A549 (cell line): ENCODE measurements around the gene PSMD6. TPM values are rescaled to one million over a fixed set of nuclear protein-coding genes. Genes with fewer than 3 reads are reported as not detected.

Experiments
- ATAC-seq, 2 experiments: fragments of 200-7000 bp in 1 of 2; fragments of >200 bp in 1 of 2; cut with Nextera tagmentation in 1 of 2; cut with Tn5 transposase in 1 of 2; 3 replicates each; pipeline versions ENCODE4 v1.8.0 to v1.9.1; 2018 to 2020; ENCODE audit warnings: mild to moderate bottlenecking in 1 of 2, moderate library complexity in 1 of 2
- CTCF ChIA-PET: fragments of 300-600 bp; sonication (Branson Sonifier 250); formaldehyde crosslinking; extraction: SDS; loops from one replicate; lab custom pipeline; 2021; ENCODE audit warnings: antibody characterized with exemption, inconsistent platforms; lab: Yijun Ruan, JAX
- POLR2A ChIA-PET: fragments of 350-600 bp; formaldehyde crosslinking; extraction: SDS; loops from one replicate; lab custom pipeline; 2021; ENCODE audit warnings: antibody characterized with exemption, inconsistent platforms; lab: Yijun Ruan, JAX
- DNase-seq, 2 experiments: peaks; one replicate each; pipeline versions ENCODE4 v3.0.0 to v3.0.0-alpha.2; 2011 to 2016; ENCODE audit warnings: low read depth in 1 of 2, low spot score in 1 of 2
- FAIRE-seq: peaks from 2 replicates; lab custom pipeline; 2011; peaks lifted over from hg19 to GRCh38; lab: Jason Lieb, UNC
- H3K27ac ChIP-seq, 2 experiments: fragments of >200 bp; sonication (Bioruptor Twin); formaldehyde crosslinking; 3 replicates each; pipeline ENCODE4 v1.5.1; 2016 to 2017
- H3K4me1 ChIP-seq: fragments of >200 bp; sonication (Bioruptor Twin); formaldehyde crosslinking; 3 replicates; pipeline ENCODE4 v1.6.1; 2016
- H3K4me2 ChIP-seq: fragments of >200 bp; sonication (Bioruptor Twin); formaldehyde crosslinking; 3 replicates; pipeline ENCODE4 v1.6.1; 2016
- H3K4me3 ChIP-seq: fragments of >200 bp; sonication (Bioruptor Twin); formaldehyde crosslinking; 3 replicates; pipeline ENCODE4 v1.5.1; 2016
- H3K9me3 ChIP-seq: fragments of >200 bp; sonication (Bioruptor Twin); formaldehyde crosslinking; 3 replicates; pipeline ENCODE4 v1.6.1; 2016
- ATOH8 ChIP-seq: fragments of 250-450 bp; sonication (Bioruptor Pico); IDR thresholded peaks from 2 replicates; pipeline ENCODE4 v1.5.0; 2020; ENCODE audit warnings: low read depth, mild to moderate bottlenecking, moderate library complexity
- BHLHE40 ChIP-seq: IDR thresholded peaks from 2 replicates; pipeline ENCODE4 v1.6.1; 2012; ENCODE audit warnings: low read depth, low read length, inconsistent platforms
- CBX8 ChIP-seq: fragments of 200-600 bp; sonication (generic); IDR thresholded peaks from 2 replicates; pipeline ENCODE4 v1.6.1; 2016
- CHD2 ChIP-seq: fragments of 150-350 bp; IDR thresholded peaks from 2 replicates; pipeline ENCODE4 v1.6.1; 2014; ENCODE audit warnings: low read length; ENCODE audit not compliant: partially characterized antibody
- EHMT2 ChIP-seq: fragments of 200-600 bp; sonication (generic); IDR thresholded peaks from 2 replicates; pipeline ENCODE4 v1.6.1; 2016; ENCODE audit warnings: antibody characterized with exemption, low read depth, mild to moderate bottlenecking, moderate library complexity
- FOSL2 ChIP-seq, 2 experiments: fragments of 450-650 bp in 1 of 2; fragments of >200 bp in 1 of 2; sonication (Bioruptor Twin) in 1 of 2; formaldehyde crosslinking; IDR thresholded peaks; 2 replicates each; pipeline versions ENCODE4 v1.5.0 to v1.6.1; 2016 to 2020; ENCODE audit warnings: mild to moderate bottlenecking in 1 of 2, moderate library complexity in 1 of 2
- FOXS1 ChIP-seq: fragments of 250-450 bp; sonication (Bioruptor Pico); IDR thresholded peaks from 2 replicates; pipeline ENCODE4 v1.5.0; 2020; ENCODE audit warnings: mild to moderate bottlenecking, moderate library complexity
- GATA3 ChIP-seq: IDR thresholded peaks from 2 replicates; pipeline ENCODE4 v1.6.1; 2012; ENCODE audit warnings: borderline replicate concordance
- HDAC2 ChIP-seq: fragments of 200-600 bp; sonication (generic); IDR thresholded peaks from 2 replicates; pipeline ENCODE4 v1.6.1; 2016
- HMGXB4 ChIP-seq: fragments of 250-450 bp; sonication (Bioruptor Pico); IDR thresholded peaks from 2 replicates; pipeline ENCODE4 v1.5.0; 2021; ENCODE audit warnings: mild to moderate bottlenecking, moderate library complexity, borderline replicate concordance
- HOXB5 ChIP-seq: fragments of 250-450 bp; sonication (Bioruptor Pico); IDR thresholded peaks from 2 replicates; pipeline ENCODE4 v1.5.0; 2020; ENCODE audit warnings: mild to moderate bottlenecking, moderate library complexity
- MAZ ChIP-seq: fragments of 150-350 bp; IDR thresholded peaks from 2 replicates; pipeline ENCODE4 v1.6.1; 2014; ENCODE audit warnings: antibody characterized with exemption, low read depth, low read length, borderline replicate concordance
- MYC ChIP-seq: IDR thresholded peaks from 2 replicates; pipeline ENCODE4 v1.6.1; 2012; ENCODE audit warnings: mild to moderate bottlenecking, inconsistent platforms, low read length, improper control_type of control experiment, borderline replicate concordance
- NPAS2 ChIP-seq: fragments of 250-450 bp; sonication (Bioruptor Pico); IDR thresholded peaks from 2 replicates; pipeline ENCODE4 v1.8.0; 2022; ENCODE audit warnings: mild to moderate bottlenecking, moderate library complexity, borderline replicate concordance
- POLR2AphosphoS2 ChIP-seq: conservative IDR thresholded peaks from 2 replicates; pipeline ENCODE4 v1.6.1; 2012; ENCODE audit warnings: low read length, improper control_type of control experiment, inconsistent platforms
- RAD21 ChIP-seq, 2 experiments: fragments of >200 bp in 1 of 2; sonication (Bioruptor Twin) in 1 of 2; formaldehyde crosslinking in 1 of 2; IDR thresholded peaks in 1 of 2; conservative IDR thresholded peaks in 1 of 2; 2 replicates in 1 of 2; 3 replicates in 1 of 2; pipeline ENCODE4 v1.6.1; 2012 to 2018; ENCODE audit warnings: inconsistent platforms in 1 of 2
- ZC3H11A ChIP-seq: fragments of 450-650 bp; IDR thresholded peaks from 2 replicates; pipeline ENCODE4 v1.6.1; 2014; ENCODE audit warnings: antibody characterized with exemption, mild to moderate bottlenecking
- ZNF302 ChIP-seq: fragments of 250-450 bp; sonication (Bioruptor Pico); IDR thresholded peaks from 2 replicates; pipeline ENCODE4 v1.9.0; 2021; ENCODE audit warnings: inconsistent platforms, mild to moderate bottlenecking, moderate library complexity
- WGBS: methylation state at CpG from one replicate; pipeline ENCODE4 v1.1.6; 2017; ENCODE audit errors: missing lambda C conversion rate; 5-methylcytosine and 5-hydroxymethylcytosine counted together
- polyA plus RNA-seq, 4 experiments: library from polyadenylated mRNA; depleted of rRNA in 3 of 4; stranded (reverse); fragments of >200 nt; fragmentation: RNase III in 1 of 4; extraction: RNeasy Plus Mini Kit Qiagen cat#74134 plus additional on column Dnase treatment in 1 of 4; gene quantifications; 2 replicates in 3 of 4; 3 replicates in 1 of 4; pipeline ENCODE4 v1.2.3, GENCODE V29; 2011 to 2017
- TF ChIP-seq, protein P1 (sequence below): IDR thresholded peaks from 2 replicates; pipeline ENCODE4 v1.6.1; 2012

Gene PSMD6
- polyA plus RNA-seq, 2 of the 4 experiments (the other 2 are of a cell fraction), result 76.8 to 117 TPM

DNA sequence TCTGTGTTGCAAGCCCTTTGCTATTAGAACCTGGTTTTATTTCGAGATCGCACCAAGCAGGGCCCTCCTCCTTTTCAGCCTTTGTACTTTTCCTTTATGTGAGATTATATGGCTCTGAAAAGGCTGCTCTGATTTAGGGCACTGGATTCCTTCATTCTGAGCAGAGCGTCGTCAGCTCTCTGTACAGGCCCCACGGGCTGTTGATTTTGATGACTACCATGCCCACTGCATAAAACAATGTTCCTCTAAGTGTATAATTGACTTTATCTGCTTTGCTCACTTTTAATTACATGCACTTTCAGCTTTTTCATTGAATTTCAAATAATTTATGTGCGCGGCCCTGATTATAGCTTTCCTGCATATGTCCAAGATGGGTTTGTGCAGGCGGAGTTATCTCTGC lies 4.4 kb upstream of the PSMD6 start:
- TF ChIP-seq BHLHE40, result no peak
- no peak for TF ChIP-seq FOSL2 (IDR thresholded peaks at IDR 0.05)
- no peak for TF ChIP-seq FOSL2 (CRISPR knock-in tag; IDR thresholded peaks at IDR 0.05)
- no peak for TF ChIP-seq GATA3
- Histone ChIP-seq H3K4me3 (no peak overlapping the region), H3K27ac (peak overlapping the region in 1 of 2 experiments; percentile 79; a peak in 3 of 6 replicates), H3K4me2 (no peak overlapping the region), H3K9me3 (no peaks in the 10 kb centered on the region), H3K4me1 (peaks cover 15% of the 10 kb centered on the region)
- DNase-seq, result no peak
- POLR2A ChIA-PET, result no interaction called here
- WGBS, result 85% methylated on average over 8 of the region's 8 CpGs
- FAIRE-seq, result no peak
- CTCF ChIA-PET, result interaction anchor here (2.4 to 6.6 kb wide), 2 partner anchors 196 to 457 kb away, joined by 13 to 54 read pairs; no protein-coding TSS in a partner anchor
- ATAC-seq, result no peak

GRCh38 chr3:64026346-64026745 lies 3.1 kb upstream of the PSMD6 start:
- Histone ChIP-seq H3K4me1 (peaks cover 15% of the 10 kb centered on the region), H3K9me3 (no peaks in the 10 kb centered on the region), H3K4me2 (no peak overlapping the region), H3K4me3 (no peak overlapping the region), H3K27ac (0 out of 6 replicates have a peak overlapping the region, but pooled peaks of 1 of the 2 experiments have one; percentile 2)
- TF ChIP-seq ZNF302 (CRISPR knock-in tag) (no peak), NPAS2 (no peak), CBX8 (no peak)
- DNase-seq (no peak), FAIRE-seq (no peak), ATAC-seq (no peak)
- ChIA-PET CTCF (interaction anchor here (2.0 to 6.6 kb wide), 3 partner anchors 197 to 459 kb away, joined by 6 to 54 read pairs (median 13); no protein-coding TSS in a partner anchor), POLR2A (no interaction called here)
- WGBS, result 90% methylated on average over 2 of the region's 2 CpGs

DNA sequence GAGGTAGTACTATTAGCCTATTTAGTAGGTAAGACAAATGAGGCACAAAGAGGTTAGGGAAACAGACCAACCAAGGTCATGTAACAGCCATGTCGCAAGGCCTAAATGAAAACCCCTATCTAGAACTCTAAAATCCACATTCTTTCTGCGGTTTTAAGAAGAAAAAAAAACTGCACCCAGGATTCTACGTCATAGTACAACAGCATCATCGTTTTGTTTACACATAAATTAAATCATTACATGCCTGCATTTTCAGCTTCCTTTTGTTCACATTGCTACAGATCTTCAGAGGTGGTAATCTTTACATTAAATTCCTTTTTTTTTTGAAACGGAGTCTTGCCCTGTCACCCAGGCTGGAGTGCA lies 548 bp upstream of the PSMD6 start:
- Histone ChIP-seq H3K27ac (peak overlapping the region; percentile 84 to 96), H3K4me3 (peak overlapping the region; percentile 92; the same call in 1 of the 3 replicates), H3K9me3 (no peaks in the 10 kb centered on the region), H3K4me2 (peak overlapping the region; percentile 57), H3K4me1 (peaks cover 10% of the 10 kb centered on the region; the same call in 2 of the 3 replicates)
- ATAC-seq (no peak), FAIRE-seq (no peak), DNase-seq (peak in 1 of 2 experiments; percentile 35)
- 39% methylated on average over 5 of the region's 5 CpGs for WGBS
- ChIA-PET POLR2A (interaction anchor here (0.6 kb wide), 1 partner anchor 428 kb away, joined by 3 read pairs; no protein-coding TSS in a partner anchor), CTCF (interaction anchor here (0.6 to 3.3 kb wide), 27 partner anchors 9 to 461 kb away, joined by 3 to 15 read pairs (median 4); no protein-coding TSS in a partner anchor)
- TF ChIP-seq MAZ (no peak), ATOH8 (CRISPR knock-in tag) (no peak), EHMT2 (no peak), MYC (no peak), RAD21 (conservative IDR thresholded peaks at IDR 0.05 in 1 of 2, IDR thresholded peaks at IDR 0.05 in 1 of 2) (no peak), NPAS2 (no peak), HDAC2 (no peak), FOXS1 (no peak), ZC3H11A (no peak)
- TF ChIP-seq, protein P1, sequence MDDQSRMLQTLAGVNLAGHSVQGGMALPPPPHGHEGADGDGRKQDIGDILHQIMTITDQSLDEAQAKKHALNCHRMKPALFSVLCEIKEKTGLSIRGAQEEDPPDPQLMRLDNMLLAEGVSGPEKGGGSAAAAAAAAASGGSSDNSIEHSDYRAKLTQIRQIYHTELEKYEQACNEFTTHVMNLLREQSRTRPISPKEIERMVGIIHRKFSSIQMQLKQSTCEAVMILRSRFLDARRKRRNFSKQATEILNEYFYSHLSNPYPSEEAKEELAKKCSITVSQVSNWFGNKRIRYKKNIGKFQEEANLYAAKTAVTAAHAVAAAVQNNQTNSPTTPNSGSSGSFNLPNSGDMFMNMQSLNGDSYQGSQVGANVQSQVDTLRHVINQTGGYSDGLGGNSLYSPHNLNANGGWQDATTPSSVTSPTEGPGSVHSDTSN, result no peak

DNA sequence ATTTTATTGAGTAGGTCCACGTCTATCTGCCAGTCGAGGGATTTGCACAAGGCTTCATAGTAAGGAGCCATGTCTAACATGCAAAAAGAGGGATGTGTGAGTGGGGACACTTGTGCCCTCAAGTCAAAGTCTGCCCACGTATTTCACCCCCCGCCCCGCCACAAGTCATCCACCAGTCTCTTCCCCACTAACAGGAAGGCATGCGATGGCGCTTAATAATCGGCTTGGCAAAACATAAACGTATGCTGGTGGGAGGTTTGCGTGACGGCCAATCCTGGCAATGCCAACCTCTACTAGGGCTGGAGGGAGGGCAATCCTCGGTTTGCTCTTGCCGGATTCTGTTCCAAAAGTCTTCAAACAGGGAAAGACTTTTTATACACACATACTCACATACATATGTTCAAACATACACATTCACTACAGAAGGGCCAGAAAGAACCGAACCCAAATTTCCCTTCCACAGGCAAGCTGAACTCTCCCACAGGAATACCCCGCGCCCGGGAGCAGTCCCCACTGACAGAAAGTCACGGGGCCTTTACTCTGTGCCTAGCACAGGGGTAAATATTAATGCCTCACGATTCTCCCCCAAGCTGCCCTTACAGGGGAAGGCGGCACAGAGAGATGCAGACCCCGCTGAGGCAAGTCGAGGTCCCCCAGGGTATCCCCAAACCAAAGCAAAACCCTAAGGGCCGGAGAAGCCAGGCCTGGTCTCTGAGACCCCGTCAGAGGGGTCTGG lies 675 bp downstream of the PSMD6 start:
- Histone ChIP-seq H3K27ac (peak overlapping the region; percentile 84 to 96), H3K4me1 (peaks cover 10% of the 10 kb centered on the region; the same call in 2 of the 3 replicates), H3K9me3 (no peaks in the 10 kb centered on the region), H3K4me3 (peak overlapping the region; percentile 92), H3K4me2 (peak overlapping the region; percentile 88)
- POLR2A ChIA-PET, result no interaction called here
- FAIRE-seq (no peak), ATAC-seq (peak; percentile 6 to 35; a peak in 3 of 6 replicates), DNase-seq (no peak)
- WGBS, result 15% methylated on average over 19 of the region's 24 CpGs
- TF ChIP-seq HOXB5 (no peak), HMGXB4 (CRISPR knock-in tag) (no peak), POLR2AphosphoS2 (no peak), CHD2 (no peak)
- CTCF ChIA-PET, result interaction anchor here (0.7 to 3.3 kb wide), 18 partner anchors 10 to 462 kb away, joined by 3 to 15 read pairs (median 5); no protein-coding TSS in a partner anchor
